ENCODE results near the gene SLC30A7. TPM values are rescaled to one million over a fixed set of nuclear protein-coding genes. Genes with fewer than 3 reads are reported as not detected.

SLC30A7 gene
- total and polyA plus RNA-seq, 2 donors from 2014 or later = 4.4 to 40.2 TPM

- intact Hi-C loops (cut with DNase I) = loop anchor here (5.0 kb wide), 1 partner anchor 249 kb away; no protein-coding TSS in a partner anchor
- FAIRE-seq (no peak), DNase-seq (no peak)
- no peaks in the 10 kb centered on the region for H3K9me3 ChIP-seq (ENCODE audit: control insufficient read depth in 2 of 3, insufficient read depth in 1 of 3, low read length in 3 of 3)
- H3K27me3 ChIP-seq (ENCODE audit: control insufficient read depth, insufficient read depth, low read length) = no peaks in the 10 kb centered on the region
- H3K4me3 ChIP-seq (ENCODE audit: low read length in 3 of 3) = no peak overlapping the region
- TF ChIP-seq CTCF (IDR thresholded peaks at IDR 0.05; ENCODE audit: borderline replicate concordance, extremely low read depth, insufficient read depth) = no peak
- H3K27ac ChIP-seq (ENCODE audit: low read depth in 2 of 2, low read length in 2 of 2) = no peak overlapping the region
- H3K9ac ChIP-seq (ENCODE audit: low read length in 3 of 3) = no peak overlapping the region
- no peaks in the 10 kb centered on the region for H3K36me3 ChIP-seq (ENCODE audit: control insufficient read depth in 2 of 3, insufficient read depth in 3 of 3, low read length in 3 of 3)
- no peaks in the 10 kb centered on the region for H3K4me1 ChIP-seq (ENCODE audit: control insufficient read depth in 2 of 3, insufficient read depth in 2 of 3, low read depth in 1 of 3, low read length in 3 of 3)
Observed at GRCh38 chr1:100861379-100861778, 34.5 kb upstream of the SLC30A7 start.

GRCh38 chr1:100862591-100862990 lies 33.3 kb upstream of the SLC30A7 start:
- FAIRE-seq = no peak
- intact Hi-C loops (cut with DNase I) = loop anchor here (5.0 kb wide), 1 partner anchor 250 kb away; no protein-coding TSS in a partner anchor

GRCh38 chr1:100866041-100866900 lies 29.6 kb upstream of the SLC30A7 start:
- Histone ChIP-seq H3K9ac (ENCODE audit: low read length in 3 of 3) (no peak overlapping the region), H3K9me3 (ENCODE audit: control insufficient read depth in 2 of 3, insufficient read depth in 1 of 3, low read length in 3 of 3) (no peaks in the 10 kb centered on the region), H3K4me3 (ENCODE audit: low read length in 3 of 3) (no peak overlapping the region), H3K4me1 (ENCODE audit: control insufficient read depth in 2 of 3, insufficient read depth in 2 of 3, low read depth in 1 of 3, low read length in 3 of 3) (no peaks in the 10 kb centered on the region), H3K36me3 (ENCODE audit: control insufficient read depth in 2 of 3, insufficient read depth in 3 of 3, low read length in 3 of 3) (no peaks in the 10 kb centered on the region), H3K27ac (ENCODE audit: low read depth in 2 of 2, low read length in 2 of 2) (no peak overlapping the region), H3K27me3 (ENCODE audit: control insufficient read depth, insufficient read depth, low read length) (no peaks in the 10 kb centered on the region)
- DNase-seq (peak in 2 of 5 donors; percentile 13 to 65), FAIRE-seq (peak; percentile 95)
- TF ChIP-seq CTCF (IDR thresholded peaks at IDR 0.05; ENCODE audit: borderline replicate concordance, extremely low read depth, insufficient read depth) = peak; percentile 58
- intact Hi-C loops (cut with DNase I) = no loop called here

More at GRCh38 chr1:100862591-100862990, 33.3 kb upstream of the SLC30A7 start:
- H3K9me3 ChIP-seq (ENCODE audit: control insufficient read depth in 2 of 3, insufficient read depth in 1 of 3, low read length in 3 of 3) = no peaks in the 10 kb centered on the region
- H3K27ac ChIP-seq (ENCODE audit: low read depth in 2 of 2, low read length in 2 of 2) = no peak overlapping the region
- H3K9ac ChIP-seq (ENCODE audit: low read length in 3 of 3) = no peak overlapping the region
- no peaks in the 10 kb centered on the region for H3K4me1 ChIP-seq (ENCODE audit: control insufficient read depth in 2 of 3, insufficient read depth in 2 of 3, low read depth in 1 of 3, low read length in 3 of 3)
- H3K36me3 ChIP-seq (ENCODE audit: control insufficient read depth in 2 of 3, insufficient read depth in 3 of 3, low read length in 3 of 3) = no peaks in the 10 kb centered on the region
- no peak overlapping the region for H3K4me3 ChIP-seq (ENCODE audit: low read length in 3 of 3)
- TF ChIP-seq CTCF (IDR thresholded peaks at IDR 0.05; ENCODE audit: borderline replicate concordance, extremely low read depth, insufficient read depth) = no peak
- no peaks in the 10 kb centered on the region for H3K27me3 ChIP-seq (ENCODE audit: control insufficient read depth, insufficient read depth, low read length)
- DNase-seq = no peak

Measured in kidney (tissue), 14 donors.